GDM1 (cell line): ENCODE results near the gene CARMIL1.
A peak's percentile ranks its signal among the peaks of the same experiment; 100 is the strongest.
"Not testable (repeated sequence)": the region's sequence is repeated elsewhere in the genome, so short reads cannot be mapped to it uniquely, and the experiment has no call there.

Source experiments
- DNase-seq: peaks from one replicate; lab custom pipeline; 2025; lab: John Stamatoyannopoulos, UW

The CARMIL1 gene

DNA sequence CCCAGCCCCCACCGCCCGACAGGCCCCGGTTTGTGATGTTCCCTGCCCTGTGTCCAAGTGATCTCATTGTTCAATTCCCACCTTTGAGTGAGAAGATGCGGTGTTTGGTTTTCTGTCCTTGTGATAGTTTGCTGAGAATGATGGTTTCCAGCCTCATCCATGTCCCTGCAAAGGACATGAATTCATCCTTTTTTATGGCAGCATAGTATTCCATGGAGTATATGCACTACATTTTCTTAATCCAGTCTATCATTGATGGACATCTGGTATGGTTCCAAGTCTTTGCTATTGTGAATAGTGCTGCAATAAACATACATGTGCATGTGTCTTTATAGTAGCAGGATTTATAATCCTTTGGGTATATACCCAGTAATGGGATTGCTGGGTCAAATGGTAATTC, 165.3 kb downstream of the CARMIL1 start:
- DNase-seq: not testable (repeated sequence)

DNA sequence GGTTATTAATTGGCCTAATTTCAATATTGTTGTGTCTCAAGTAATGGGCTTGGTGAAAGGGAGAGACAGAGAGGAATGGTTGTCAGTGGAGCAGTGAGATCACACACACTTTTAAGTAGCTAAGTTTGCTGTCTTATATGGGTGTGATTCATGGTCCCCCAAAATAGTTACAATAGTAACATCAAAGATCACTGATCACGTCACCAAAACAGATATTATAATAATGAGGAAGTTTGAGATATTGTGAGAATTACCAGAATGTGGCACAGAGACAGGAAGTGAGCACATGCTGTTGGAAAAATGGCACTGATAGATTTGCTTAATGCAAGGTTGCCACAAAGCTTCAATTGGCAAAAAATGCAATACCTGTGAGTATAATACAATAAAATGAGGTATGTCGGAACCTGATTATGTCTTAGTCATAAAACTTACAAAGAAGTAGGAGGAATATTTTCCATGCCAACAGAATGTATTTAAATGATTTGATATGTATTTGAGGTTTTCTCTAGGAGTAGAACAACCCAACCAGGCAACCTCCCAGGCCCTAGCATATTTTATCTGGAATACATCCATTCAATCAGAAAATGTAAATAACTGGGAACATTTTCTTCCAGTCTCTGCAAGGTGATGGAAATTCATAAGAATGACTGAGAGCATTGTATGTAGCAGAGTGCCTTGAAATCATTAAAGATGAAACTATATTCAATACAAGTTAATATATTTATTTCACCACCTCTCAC, 167.8 kb downstream of the CARMIL1 start:
- DNase-seq: no peak

DNA sequence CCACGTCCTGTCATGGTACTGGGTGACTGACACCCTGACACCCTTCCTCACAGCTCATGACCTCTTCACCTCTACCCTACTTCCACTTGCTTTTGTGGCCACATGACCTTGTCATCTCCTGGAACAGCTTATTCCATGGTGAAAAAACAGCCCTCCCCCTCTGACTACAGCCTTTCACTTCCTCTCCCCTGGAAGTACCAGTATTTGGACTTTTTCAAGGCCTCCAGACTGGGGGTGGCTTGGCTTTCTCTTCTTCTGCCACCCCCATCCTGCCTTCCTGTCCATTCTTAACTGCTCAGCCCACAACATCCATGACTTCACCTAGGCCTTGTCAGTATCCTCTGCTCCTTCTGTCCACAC, 168.4 kb downstream of the CARMIL1 start:
- no peak for DNase-seq

DNA sequence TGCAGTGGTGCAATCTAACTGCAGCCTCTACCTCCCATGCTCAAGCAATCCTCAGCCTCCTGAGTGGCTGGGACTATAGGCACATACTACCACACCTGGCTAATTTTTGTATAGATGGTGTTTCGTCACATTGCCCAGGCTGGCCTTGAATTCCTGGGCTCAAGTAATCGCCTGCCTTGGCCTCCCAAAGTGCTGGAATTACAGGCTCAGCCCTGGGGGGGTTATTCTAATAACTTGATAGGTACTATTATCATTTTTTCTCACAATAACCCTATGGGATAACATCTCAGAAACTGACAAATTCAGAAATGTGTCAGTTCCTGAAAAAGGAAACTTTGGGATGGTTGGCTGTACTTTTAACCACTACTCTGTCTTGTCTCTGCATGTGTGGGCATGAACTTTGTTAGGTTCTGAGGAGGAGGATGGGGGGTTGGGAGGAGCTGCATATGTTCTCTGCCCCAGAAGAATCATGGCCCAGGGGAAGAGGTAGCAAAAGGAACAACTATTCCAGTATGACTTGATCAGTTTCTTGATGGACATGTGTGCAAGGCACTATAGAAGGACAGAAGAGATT, 169.9 kb downstream of the CARMIL1 start:
- DNase-seq: peak; percentile 21

- DNase-seq: no peak
Measured at GRCh38 chr6:25449774-25450173, 170.6 kb downstream of the CARMIL1 start.

- no peak for DNase-seq
Measured at GRCh38 chr6:25450469-25451198, 171.5 kb downstream of the CARMIL1 start.

- DNase-seq: peak; percentile 13
Measured at GRCh38 chr6:25452031-25452430, 172.9 kb downstream of the CARMIL1 start.

- no peak for DNase-seq
Measured at GRCh38 chr6:25453288-25453687, 174.1 kb downstream of the CARMIL1 start.

- no peak for DNase-seq
Measured at GRCh38 chr6:25454136-25454535, 175.0 kb downstream of the CARMIL1 start.

DNA sequence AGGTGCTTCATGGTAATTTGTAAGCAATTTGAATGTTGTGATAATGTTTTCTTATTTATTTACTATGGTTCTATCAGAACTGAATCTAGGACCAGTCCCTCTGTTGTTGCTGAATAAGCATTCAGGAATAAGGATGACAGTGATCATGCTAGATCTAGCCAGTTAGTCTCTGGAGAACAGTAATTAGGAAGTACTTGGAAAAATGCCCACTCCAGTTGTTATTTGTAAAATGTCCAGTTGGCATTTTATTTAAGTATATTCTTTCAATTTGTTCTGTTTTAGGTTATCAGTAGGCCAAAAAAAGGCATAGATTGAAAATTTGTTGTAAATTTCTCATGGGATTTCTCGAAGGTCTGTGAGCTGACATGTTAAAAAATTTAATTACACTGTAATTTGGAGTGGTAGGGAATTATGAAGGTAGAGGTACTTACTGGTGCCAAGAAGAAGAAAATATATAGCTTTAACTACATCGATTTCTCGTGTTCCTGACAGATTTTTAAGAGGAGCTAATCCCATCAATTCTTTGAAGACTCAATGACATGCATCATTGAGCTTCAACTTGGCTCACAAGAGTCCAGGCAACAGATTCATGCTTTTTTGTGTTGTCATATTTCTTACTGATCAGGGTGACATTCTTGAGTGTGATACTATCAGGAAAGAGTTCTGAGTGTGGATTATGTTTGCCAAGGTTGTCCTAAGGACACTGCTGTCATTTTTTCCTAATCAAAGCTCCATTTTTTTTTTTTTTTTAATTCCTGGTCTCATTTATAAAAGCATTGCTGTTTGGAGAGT, 177.3 kb downstream of the CARMIL1 start:
- no peak for DNase-seq

DNA sequence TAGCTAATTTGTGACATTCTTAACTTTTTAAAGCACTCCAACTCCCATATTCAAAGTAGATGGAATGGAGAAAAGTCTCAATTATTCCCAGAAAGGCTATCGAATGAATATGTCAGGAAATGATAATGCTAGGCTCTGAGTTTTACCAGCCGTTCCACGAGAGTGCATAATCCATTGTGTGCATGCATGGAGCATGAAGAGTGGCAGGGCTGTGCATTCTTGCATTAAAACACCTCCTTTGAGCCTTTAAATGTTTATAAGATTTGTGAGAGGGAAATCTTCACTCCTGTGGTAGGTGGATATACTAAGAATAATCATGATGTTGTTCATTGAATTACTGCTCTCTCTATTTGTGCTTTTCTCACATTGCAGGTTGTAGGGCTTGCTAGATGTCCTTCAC, 178.3 kb downstream of the CARMIL1 start:
- no peak for DNase-seq

- DNase-seq: no peak
Measured at GRCh38 chr6:25458485-25458884, 179.3 kb downstream of the CARMIL1 start.

GRCh38 chr6:25462235-25462897, 183.2 kb downstream of the CARMIL1 start:
- DNase-seq: no peak

DNA sequence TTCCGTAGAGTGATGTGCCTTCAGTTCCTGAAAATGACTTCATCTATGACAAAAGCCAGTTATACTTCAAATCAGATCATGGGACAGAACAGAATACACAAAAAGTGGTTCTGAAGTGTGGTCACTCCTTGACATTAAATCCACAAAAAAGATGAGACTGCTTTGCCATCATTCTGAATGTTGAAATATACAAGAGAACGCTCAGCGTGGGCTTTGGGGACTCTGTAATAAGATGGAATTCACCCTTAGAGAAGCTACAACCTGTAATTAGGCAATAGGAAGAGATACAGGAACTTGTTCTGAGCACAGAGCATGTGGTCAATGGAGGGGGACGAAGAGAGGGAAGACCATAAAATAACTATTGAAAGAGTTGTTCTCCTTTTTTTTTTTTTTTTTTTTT, 184.3 kb downstream of the CARMIL1 start:
- DNase-seq: no peak

DNA sequence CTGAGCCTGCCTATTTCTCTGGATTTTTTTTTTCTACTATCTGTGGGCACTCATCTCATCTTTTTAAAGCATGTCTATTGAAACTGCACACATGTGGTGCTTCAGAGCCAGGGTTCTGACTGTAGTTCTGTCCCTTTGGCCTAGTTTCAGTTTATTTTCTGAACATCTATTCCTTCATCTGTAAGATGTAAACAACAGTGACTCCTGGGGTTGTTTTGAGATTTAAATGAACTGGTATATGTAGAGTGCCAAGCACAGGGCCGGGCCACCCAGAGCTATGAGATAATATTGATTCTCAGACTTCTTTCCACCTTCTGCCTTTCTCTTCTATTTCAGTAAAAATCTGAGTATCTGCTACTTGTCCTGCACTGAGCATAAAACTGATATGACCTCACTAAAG, 185.1 kb downstream of the CARMIL1 start:
- DNase-seq: no peak

DNA sequence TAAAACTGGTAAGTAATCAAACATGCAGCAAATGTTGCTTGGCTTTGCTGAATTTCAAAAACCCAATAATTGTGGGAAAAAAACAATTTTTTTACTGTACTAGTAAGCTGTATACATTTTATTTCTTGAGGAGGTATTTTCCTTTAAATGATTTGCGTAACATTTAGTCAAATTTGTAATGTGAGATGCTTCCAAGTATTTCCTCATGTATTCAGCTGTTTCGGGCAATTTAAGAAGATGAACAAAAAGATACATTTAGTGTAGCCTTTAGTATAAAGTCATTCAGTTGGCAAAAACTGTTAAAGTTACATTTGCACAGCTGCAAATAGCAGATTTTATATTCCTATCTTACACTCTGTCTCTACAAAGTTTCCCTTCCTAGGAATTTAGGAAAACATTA, 186.8 kb downstream of the CARMIL1 start:
- no peak for DNase-seq

- DNase-seq: no peak
Measured at GRCh38 chr6:25468881-25469280, 189.7 kb downstream of the CARMIL1 start.

- DNase-seq: no peak
Measured at GRCh38 chr6:25469797-25470388, 190.7 kb downstream of the CARMIL1 start.

DNA sequence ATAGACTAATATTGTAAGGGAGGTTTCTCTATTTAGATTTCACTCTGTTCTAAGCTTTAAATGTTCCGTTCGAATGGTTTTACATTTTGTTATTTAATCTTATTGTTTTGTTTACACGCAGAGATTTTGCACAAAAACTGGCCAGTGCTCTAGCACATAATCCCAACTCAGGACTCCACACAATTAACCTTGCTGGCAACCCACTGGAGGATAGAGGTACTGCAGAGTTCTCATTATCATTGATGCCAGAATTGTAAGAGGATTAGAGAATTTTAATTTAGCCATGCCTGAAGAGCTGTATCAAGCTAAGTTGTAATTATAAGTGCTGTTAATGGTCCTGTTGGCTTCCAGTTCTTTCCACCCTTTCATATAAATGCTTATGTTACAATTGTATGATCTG, 193.1 kb downstream of the CARMIL1 start:
- DNase-seq: no peak

DNA sequence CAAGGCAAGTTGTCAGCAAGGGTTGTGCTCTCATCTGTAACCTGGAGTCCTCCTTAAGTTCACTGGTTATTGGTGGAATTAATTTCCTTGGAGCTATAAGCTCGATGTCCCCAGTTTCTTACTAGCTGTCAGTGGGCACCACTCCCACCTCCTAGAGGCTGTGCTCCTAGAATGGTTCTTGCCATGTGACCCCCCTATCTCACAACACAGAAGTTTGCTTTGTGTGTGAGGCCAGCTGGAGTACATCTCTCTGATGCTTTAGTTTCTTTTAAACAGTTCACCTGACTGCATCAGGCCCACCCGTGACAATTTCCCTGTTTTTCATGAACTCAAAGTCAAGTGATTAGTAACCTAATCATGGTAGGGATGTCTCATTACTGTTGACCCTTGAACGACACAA, 193.7 kb downstream of the CARMIL1 start:
- no peak for DNase-seq

- no peak for DNase-seq
Measured at GRCh38 chr6:25473447-25473846, 194.3 kb downstream of the CARMIL1 start.

DNA sequence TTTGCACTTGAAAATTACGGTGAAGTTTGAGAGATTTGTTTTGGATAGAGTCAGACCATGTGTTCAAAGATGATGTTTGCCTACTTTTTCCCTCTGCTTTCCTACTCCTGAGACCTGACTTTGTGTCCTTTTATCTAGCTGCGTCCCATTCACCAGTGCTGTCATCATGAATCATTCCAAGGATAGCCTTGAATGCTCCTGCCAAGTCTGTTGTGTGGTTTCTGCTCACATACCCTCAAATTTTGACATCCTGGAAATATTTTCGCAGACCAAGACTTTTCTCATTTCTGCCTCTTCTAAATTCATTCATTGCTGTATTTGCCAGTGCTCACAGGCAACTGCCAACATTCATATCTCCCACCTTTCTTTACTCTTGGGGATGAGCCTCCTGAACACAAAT, 197.0 kb downstream of the CARMIL1 start:
- DNase-seq: no peak
